Measurements from ENCODE around the gene DUSP15.

DNA sequence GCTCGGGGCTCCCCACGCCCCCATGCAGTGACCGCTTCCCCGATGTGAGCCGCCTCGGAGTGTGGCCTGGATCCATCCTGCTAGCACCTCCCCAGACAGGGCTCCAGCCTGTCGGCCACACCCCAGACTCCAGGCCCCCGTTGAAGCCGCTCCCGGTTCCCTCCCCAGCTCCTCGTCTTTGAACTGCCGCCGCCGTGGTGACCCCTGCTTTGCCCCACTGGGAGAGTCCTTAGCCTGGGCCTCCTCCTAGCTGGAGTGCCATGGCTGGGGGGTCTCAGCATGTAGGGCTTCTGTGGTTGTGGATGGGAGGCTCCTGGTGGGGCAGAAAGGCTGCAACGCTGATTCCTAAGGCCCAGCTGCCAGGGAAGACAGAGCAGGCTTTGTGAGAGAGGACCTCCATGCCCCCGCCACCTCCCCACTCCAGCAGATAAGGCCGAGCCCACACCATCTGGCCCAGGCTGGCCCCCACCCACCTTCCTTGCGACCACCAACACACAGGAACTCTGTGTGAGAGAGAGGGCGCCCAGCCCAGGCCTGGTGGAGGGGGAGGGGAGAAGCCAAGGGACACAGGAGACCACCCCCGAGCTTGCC lies 36.3 kb downstream of the DUSP15 start:
- no peak for TF ChIP-seq CTCF (IDR thresholded peaks at IDR 0.05; ENCODE audit: low read depth, low read length)
- TF ChIP-seq EZH2phosphoT487 (IDR thresholded peaks at IDR 0.05; ENCODE audit: low read depth) = no peak
